Prostate gland (tissue), 2 donors: ENCODE data around the gene CHD8. TPM values are rescaled to one million over a fixed set of nuclear protein-coding genes. Genes with fewer than 3 reads are reported as not detected.

Source experiments
- DNase-seq: peaks from one replicate; pipeline ENCODE4 v3.0.0-alpha.2; 2019; ENCODE audit warnings: low spot score
- H3K27ac ChIP-seq, 2 donors: fragments of 200-600 bp; sonication (generic); 2 replicates each; pipeline ENCODE4 v1.5.1; 2017 to 2019
- H3K27me3 ChIP-seq: fragments of 200-600 bp; sonication (generic); replicated peaks from 2 replicates; pipeline ENCODE4 v1.5.1; 2019; ENCODE audit not compliant: insufficient read depth
- H3K36me3 ChIP-seq, 2 donors: fragments of 200-600 bp; sonication (generic); 1 replicate in 1 of 2; 2 replicates in 1 of 2; pipeline versions ENCODE4 v1.5.1 to v1.8.1; 2017 to 2019
- H3K4me1 ChIP-seq: fragments of 200-600 bp; sonication (generic); replicated peaks from 2 replicates; pipeline ENCODE4 v1.5.1; 2019
- H3K4me3 ChIP-seq, 2 donors: fragments of 200-600 bp; sonication (generic); 2 replicates each; pipeline ENCODE4 v1.5.1; 2017 to 2019
- H3K9me3 ChIP-seq: fragments of 200-600 bp; sonication (generic); 2 replicates; pipeline ENCODE4 v1.5.1; 2017
- POLR2A ChIP-seq: fragments of 450-650 bp; IDR thresholded peaks from one replicate; pipeline ENCODE4 v1.6.1; 2016; ENCODE audit warnings: antibody characterized with exemption, mild to moderate bottlenecking
- POLR2AphosphoS5 ChIP-seq: sonication (generic); formaldehyde crosslinking; IDR thresholded peaks from one replicate; pipeline ENCODE4 v1.6.1; 2017; ENCODE audit warnings: antibody characterized with exemption
- WGBS: methylation state at CpG from one replicate; pipeline ENCODE4 v1.1.5; 2018; 5-methylcytosine and 5-hydroxymethylcytosine counted together
- intact Hi-C: fragments of 100-400 bp; cut with DNase I; formaldehyde crosslinking; loops from one replicate; pipeline ENCODE4 v1.14.2; 2022
- total RNA-seq, 2 donors: library from RNA; depleted of rRNA; stranded (reverse); fragments of >200 nt; gene quantifications; one replicate each; pipeline ENCODE4 v1.1.0, GENCODE V29; 2016
- TF ChIP-seq, protein P1 (sequence below), 4 experiments: fragments of 200-600 bp in 2 of 4; fragments of 450-650 bp in 2 of 4; sonication (generic) in 2 of 4; IDR thresholded peaks; 1 replicate in 3 of 4; 2 replicates in 1 of 4; pipeline ENCODE4 v1.5.1; 2016 to 2019; ENCODE audit warnings: antibody characterized with exemption in 4 of 4, mild to moderate bottlenecking in 2 of 4, moderate library complexity in 2 of 4

The CHD8 gene
- total RNA-seq, 2 donors from 2014 or later = 63.6 to 67.0 TPM

DNA sequence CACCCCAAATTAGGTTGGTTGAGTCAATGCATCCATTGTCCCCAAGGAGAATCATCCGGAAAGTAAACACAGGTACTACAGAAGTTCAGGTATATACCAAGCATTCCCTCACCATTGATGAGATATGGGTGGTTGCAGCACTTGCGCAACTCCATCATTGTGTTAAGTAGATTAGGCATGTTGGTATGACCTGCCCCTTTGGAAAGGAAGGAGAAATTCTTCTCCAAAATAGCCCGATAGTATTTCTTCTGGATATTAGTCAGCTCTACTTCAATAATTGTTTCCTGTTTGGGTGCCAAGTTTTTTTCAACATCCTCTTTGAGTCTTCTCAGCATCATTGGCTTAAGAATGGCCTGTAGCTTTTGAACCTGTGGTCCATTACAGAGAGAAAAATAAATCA, 50.8 kb downstream of the CHD8 start:
- no peaks in the 10 kb centered on the region for H3K27me3 ChIP-seq
- TF ChIP-seq, protein P1, sequence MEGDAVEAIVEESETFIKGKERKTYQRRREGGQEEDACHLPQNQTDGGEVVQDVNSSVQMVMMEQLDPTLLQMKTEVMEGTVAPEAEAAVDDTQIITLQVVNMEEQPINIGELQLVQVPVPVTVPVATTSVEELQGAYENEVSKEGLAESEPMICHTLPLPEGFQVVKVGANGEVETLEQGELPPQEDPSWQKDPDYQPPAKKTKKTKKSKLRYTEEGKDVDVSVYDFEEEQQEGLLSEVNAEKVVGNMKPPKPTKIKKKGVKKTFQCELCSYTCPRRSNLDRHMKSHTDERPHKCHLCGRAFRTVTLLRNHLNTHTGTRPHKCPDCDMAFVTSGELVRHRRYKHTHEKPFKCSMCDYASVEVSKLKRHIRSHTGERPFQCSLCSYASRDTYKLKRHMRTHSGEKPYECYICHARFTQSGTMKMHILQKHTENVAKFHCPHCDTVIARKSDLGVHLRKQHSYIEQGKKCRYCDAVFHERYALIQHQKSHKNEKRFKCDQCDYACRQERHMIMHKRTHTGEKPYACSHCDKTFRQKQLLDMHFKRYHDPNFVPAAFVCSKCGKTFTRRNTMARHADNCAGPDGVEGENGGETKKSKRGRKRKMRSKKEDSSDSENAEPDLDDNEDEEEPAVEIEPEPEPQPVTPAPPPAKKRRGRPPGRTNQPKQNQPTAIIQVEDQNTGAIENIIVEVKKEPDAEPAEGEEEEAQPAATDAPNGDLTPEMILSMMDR (IDR thresholded peaks at IDR 0.05) = no peak
- no peak for TF ChIP-seq POLR2AphosphoS5
- no peak for TF ChIP-seq POLR2A
- no peak overlapping the region for H3K27ac ChIP-seq
- H3K4me1 ChIP-seq = no peaks in the 10 kb centered on the region
- H3K36me3 ChIP-seq = peaks cover 19 to 42% of the 10 kb centered on the region in 2 donors
- H3K9me3 ChIP-seq = no peaks in the 10 kb centered on the region
- WGBS = 84% methylated on average over 3 of the region's 3 CpGs
- intact Hi-C loops = no loop called here
- DNase-seq = no peak
- no peak overlapping the region for H3K4me3 ChIP-seq

DNA sequence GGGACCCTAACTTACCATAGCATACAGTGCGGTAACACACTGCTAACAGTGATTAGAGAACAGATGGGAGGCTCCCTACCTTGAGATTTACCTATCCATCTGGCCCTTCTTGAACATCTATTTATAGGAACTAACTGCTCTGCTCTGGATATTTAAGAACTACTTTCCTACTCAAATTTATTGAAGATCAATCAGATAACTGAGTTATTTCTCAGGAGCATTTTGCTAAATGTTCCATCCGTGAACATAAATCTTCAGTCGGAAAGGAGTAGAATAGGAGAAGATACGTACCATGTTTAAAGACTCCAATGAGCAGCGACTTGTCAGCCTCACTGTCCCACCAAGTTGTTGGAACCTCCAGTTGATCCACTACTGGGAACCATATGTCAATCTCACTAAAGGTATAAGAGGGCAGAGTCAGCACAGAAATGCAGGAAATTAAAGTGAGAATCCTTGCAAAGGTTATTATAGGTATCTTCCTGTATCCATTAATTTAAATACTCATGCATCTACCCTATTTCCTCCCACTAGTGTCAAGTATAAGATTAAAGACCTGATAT, 56.5 kb downstream of the CHD8 start:
- H3K4me1 ChIP-seq = no peaks in the 10 kb centered on the region
- intact Hi-C loops = no loop called here
- peaks cover 24 to 66% of the 10 kb centered on the region in 2 donors for H3K36me3 ChIP-seq
- TF ChIP-seq POLR2A = no peak
- TF ChIP-seq POLR2AphosphoS5 = no peak
- TF ChIP-seq, protein P1 (IDR thresholded peaks at IDR 0.05) = no peak
- WGBS = 95% methylated on average over 5 of the region's 5 CpGs
- DNase-seq = no peak
- H3K27me3 ChIP-seq = no peaks in the 10 kb centered on the region
- no peak overlapping the region for H3K27ac ChIP-seq
- no peaks in the 10 kb centered on the region for H3K9me3 ChIP-seq
- no peak overlapping the region for H3K4me3 ChIP-seq

DNA sequence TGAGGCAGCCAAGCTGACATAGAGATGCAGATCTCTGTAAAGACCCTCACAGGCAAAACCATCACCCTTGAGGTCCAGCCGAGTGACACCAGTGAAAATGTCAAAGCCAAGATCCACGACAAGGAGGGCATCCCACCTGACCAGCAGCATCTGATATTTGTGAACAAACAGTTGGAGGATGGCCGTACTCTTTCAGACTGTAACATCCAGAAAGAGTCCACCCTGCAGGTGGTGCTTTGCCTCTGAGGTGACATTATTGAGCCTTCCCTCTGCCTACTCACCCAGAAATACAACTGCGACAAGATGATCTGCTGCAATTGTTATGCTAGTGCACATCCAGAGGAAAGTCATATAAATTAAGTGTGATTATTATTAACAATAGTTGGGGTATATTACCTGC, 57.0 kb downstream of the CHD8 start:
- intact Hi-C loops = no loop called here
- Histone ChIP-seq H3K4me1 (no peaks in the 10 kb centered on the region), H3K27me3 (no peaks in the 10 kb centered on the region), H3K9me3 (no peaks in the 10 kb centered on the region), H3K36me3 (peaks cover 24 to 69% of the 10 kb centered on the region in 2 donors), H3K27ac (no peak overlapping the region), H3K4me3 (no peak overlapping the region)
- TF ChIP-seq POLR2A (no peak), POLR2AphosphoS5 (no peak)
- TF ChIP-seq, protein P1 (IDR thresholded peaks at IDR 0.05) = no peak
- DNase-seq = no peak
- WGBS = 95% methylated on average over 4 of the region's 4 CpGs

DNA sequence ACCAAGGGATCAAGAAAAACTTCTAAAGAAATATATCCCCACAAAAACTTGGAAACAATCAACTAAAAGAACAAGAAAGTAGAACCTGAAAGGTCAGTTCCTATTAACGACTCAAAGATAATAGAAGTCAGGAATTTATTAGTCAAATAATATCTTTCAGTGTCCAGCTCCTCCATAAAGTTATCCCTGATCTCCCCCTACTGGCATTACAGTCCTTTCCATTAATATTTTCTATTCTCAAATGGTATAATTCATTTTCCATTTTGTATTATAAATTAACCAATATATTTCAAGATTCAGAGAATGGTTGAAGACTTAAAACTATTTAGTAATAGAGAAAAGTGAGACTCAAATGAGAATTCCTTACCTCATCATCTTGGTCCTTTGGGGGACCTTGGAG, 60.5 kb downstream of the CHD8 start:
- no peaks in the 10 kb centered on the region for H3K27me3 ChIP-seq
- WGBS = 0% methylated on average over 1 of the region's 1 CpG
- TF ChIP-seq, protein P1 (IDR thresholded peaks at IDR 0.05) = no peak
- no peak for TF ChIP-seq POLR2AphosphoS5
- TF ChIP-seq POLR2A = no peak
- H3K9me3 ChIP-seq = no peaks in the 10 kb centered on the region
- H3K27ac ChIP-seq = no peak overlapping the region
- H3K4me3 ChIP-seq = no peak overlapping the region
- H3K36me3 ChIP-seq = peaks cover 38 to 50% of the 10 kb centered on the region in 2 donors
- no peaks in the 10 kb centered on the region for H3K4me1 ChIP-seq
- no peak for DNase-seq
- intact Hi-C loops = no loop called here

DNA sequence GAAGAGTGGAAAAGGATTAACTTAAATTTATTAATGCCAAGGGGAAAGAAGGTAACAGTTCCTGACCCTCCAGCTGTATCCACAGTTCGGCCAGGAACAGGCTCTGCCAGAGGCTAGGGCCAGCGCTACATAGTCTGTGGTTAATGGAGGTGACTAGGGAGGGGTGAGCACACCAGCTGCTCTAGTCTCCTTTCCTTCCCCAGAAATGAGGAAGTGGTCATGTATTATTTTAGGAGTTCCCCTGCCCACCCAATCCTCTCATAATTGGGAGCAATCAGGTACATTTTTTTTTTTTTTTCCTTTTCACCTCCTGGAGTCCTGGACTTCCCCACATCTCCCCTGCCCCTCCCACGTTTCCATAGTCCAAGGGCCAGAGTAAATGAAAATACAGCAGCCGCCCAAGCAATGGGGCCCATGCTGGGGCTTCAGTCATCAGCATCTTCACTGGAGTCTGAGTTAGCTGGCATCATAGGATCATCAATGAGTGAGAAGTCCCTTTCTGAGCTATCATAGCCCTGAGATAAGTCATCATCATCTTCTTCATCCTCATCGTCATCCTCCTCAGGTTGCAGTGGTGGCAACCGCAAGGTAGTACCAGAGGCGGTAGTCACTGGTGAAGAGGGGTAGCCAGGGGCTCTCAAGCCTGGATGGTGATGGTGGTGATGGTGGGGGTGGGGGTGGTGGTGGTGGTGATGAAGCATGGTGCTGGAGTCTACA, 70.6 kb downstream of the CHD8 start:
- no peak for DNase-seq
- intact Hi-C loops = loop anchor here (2.0 to 10.0 kb wide), 2 partner anchors 117 to 281 kb away; partner anchors contain the start of genes HNRNPC and TMEM253
- 87% methylated on average over 7 of the region's 7 CpGs for WGBS
- Histone ChIP-seq H3K4me1 (no peaks in the 10 kb centered on the region), H3K27ac (peak overlapping the region in 1 of 2 donors; percentile 94), H3K27me3 (no peaks in the 10 kb centered on the region), H3K9me3 (no peaks in the 10 kb centered on the region), H3K4me3 (no peak overlapping the region), H3K36me3 (no peaks in the 10 kb centered on the region)
- TF ChIP-seq POLR2AphosphoS5 = no peak
- no peak for TF ChIP-seq POLR2A
- TF ChIP-seq, protein P1 (IDR thresholded peaks at IDR 0.05) = no peak
